Measurements from ENCODE around the gene GALNT2.
A peak's percentile ranks its signal among the peaks of the same experiment; 100 is the strongest.

The GALNT2 gene

GRCh38 chr1:230276401-230276800 lies 209.4 kb downstream of the GALNT2 start:
- no peak overlapping the region for H2BK12ac ChIP-seq (ENCODE audit: low read length)
- no peaks in the 10 kb centered on the region for H3K9me3 ChIP-seq (replicated peaks in 1 of 2; ENCODE audit: control insufficient read depth in 2 of 2, insufficient read depth in 1 of 2, low read depth in 1 of 2, low read length in 2 of 2)
- no peak overlapping the region for H3K9ac ChIP-seq (ENCODE audit: low read depth, low read length, poor library complexity)
- no peak overlapping the region for H4K8ac ChIP-seq (ENCODE audit: low read depth, low read length)
- no peak overlapping the region for H3K4ac ChIP-seq (ENCODE audit: low read length)
- H2BK5ac ChIP-seq (ENCODE audit: low read length), result no peak overlapping the region
- peaks cover 2% of the 10 kb centered on the region for H3K79me1 ChIP-seq (ENCODE audit: low read depth, low read length)
- no peak overlapping the region for H2BK120ac ChIP-seq (ENCODE audit: low read depth, low read length)
- no peak overlapping the region for H2AFZ ChIP-seq (ENCODE audit: low read length)
- DNase-seq (ENCODE audit: low spot score), result no peak
- H3K27me3 ChIP-seq (ENCODE audit: control insufficient read depth in 3 of 3, insufficient read depth in 3 of 3, low read depth in 1 of 3, low read length in 3 of 3), result no peaks in the 10 kb centered on the region
- H3K23ac ChIP-seq (ENCODE audit: low read depth, low read length, poor library complexity), result no peak overlapping the region
- H2BK15ac ChIP-seq (ENCODE audit: low read length), result peak overlapping the region; percentile 55
- H3K14ac ChIP-seq (ENCODE audit: low read length), result no peak overlapping the region
- H4K91ac ChIP-seq (ENCODE audit: low read depth, low read length, poor library complexity), result no peak overlapping the region
- no peak overlapping the region for H3K18ac ChIP-seq (ENCODE audit: low read length)
- H3K4me3 ChIP-seq (ENCODE audit: low read length in 2 of 2), result peak overlapping the region in 1 of 2 donors; percentile 6
- H3K27ac ChIP-seq (replicated peaks; ENCODE audit: low read length), result peak overlapping the region; percentile 1
- peaks cover 11 to 20% of the 10 kb centered on the region in 2 donors for H3K4me1 ChIP-seq (ENCODE audit: control insufficient read depth in 2 of 2, insufficient read depth in 1 of 2, low read depth in 1 of 2, low read length in 2 of 2)
- H3K36me3 ChIP-seq (replicated peaks in 1 of 2; ENCODE audit: control insufficient read depth in 2 of 2, insufficient read depth in 2 of 2, low read length in 2 of 2), result peaks cover 3 to 56% of the 10 kb centered on the region in 2 donors
- no CpG with 5 or more reads among the region's 5 CpGs for WGBS, 2 donors (ENCODE audit: extremely low coverage in 2 of 2, insufficient read length in 2 of 2, insufficient replicate concordance in 1 of 2)
- H3K4me2 ChIP-seq (ENCODE audit: insufficient read depth, low read length, poor library complexity, severe bottlenecking), result no peak overlapping the region
- H2AK5ac ChIP-seq (ENCODE audit: low read depth, low read length), result no peak overlapping the region

GRCh38 chr1:230277201-230278025 lies 210.4 kb downstream of the GALNT2 start:
- H2BK12ac ChIP-seq (ENCODE audit: low read length), result no peak overlapping the region
- H3K4me3 ChIP-seq (ENCODE audit: low read length in 2 of 2), result no peak overlapping the region
- no peak overlapping the region for H3K14ac ChIP-seq (ENCODE audit: low read length)
- no peak overlapping the region for H2AFZ ChIP-seq (ENCODE audit: low read length)
- no peak overlapping the region for H3K4ac ChIP-seq (ENCODE audit: low read length)
- no peak overlapping the region for H2BK15ac ChIP-seq (ENCODE audit: low read length)
- no peak overlapping the region for H2BK5ac ChIP-seq (ENCODE audit: low read length)
- H4K8ac ChIP-seq (ENCODE audit: low read depth, low read length), result no peak overlapping the region
- peaks cover 3 to 53% of the 10 kb centered on the region in 2 donors for H3K36me3 ChIP-seq (replicated peaks in 1 of 2; ENCODE audit: control insufficient read depth in 2 of 2, insufficient read depth in 2 of 2, low read length in 2 of 2)
- peak overlapping the region; percentile 29 for H3K18ac ChIP-seq (ENCODE audit: low read length)
- peak overlapping the region; percentile 29 for H3K4me2 ChIP-seq (ENCODE audit: insufficient read depth, low read length, poor library complexity, severe bottlenecking)
- whole genome bisulfite sequencing, 2 donors (ENCODE audit: extremely low coverage in 2 of 2, insufficient read length in 2 of 2, insufficient replicate concordance in 1 of 2), result no CpG with 5 or more reads among the region's 15 CpGs
- no peaks in the 10 kb centered on the region for H3K79me1 ChIP-seq (ENCODE audit: low read depth, low read length)
- no peak overlapping the region for H2BK120ac ChIP-seq (ENCODE audit: low read depth, low read length)
- no peak overlapping the region for H2AK5ac ChIP-seq (ENCODE audit: low read depth, low read length)
- H3K27ac ChIP-seq (replicated peaks; ENCODE audit: low read length), result peak overlapping the region; percentile 49
- no peak overlapping the region for H3K23ac ChIP-seq (ENCODE audit: low read depth, low read length, poor library complexity)
- H3K9ac ChIP-seq (ENCODE audit: low read depth, low read length, poor library complexity), result no peak overlapping the region
- peaks cover 11 to 20% of the 10 kb centered on the region in 2 donors for H3K4me1 ChIP-seq (ENCODE audit: control insufficient read depth in 2 of 2, insufficient read depth in 1 of 2, low read depth in 1 of 2, low read length in 2 of 2)
- no peaks in the 10 kb centered on the region for H3K9me3 ChIP-seq (replicated peaks in 1 of 2; ENCODE audit: control insufficient read depth in 2 of 2, insufficient read depth in 1 of 2, low read depth in 1 of 2, low read length in 2 of 2)
- H3K27me3 ChIP-seq (ENCODE audit: control insufficient read depth in 3 of 3, insufficient read depth in 3 of 3, low read depth in 1 of 3, low read length in 3 of 3), result no peaks in the 10 kb centered on the region
- H4K91ac ChIP-seq (ENCODE audit: low read depth, low read length, poor library complexity), result no peak overlapping the region
- DNase-seq (ENCODE audit: low spot score), result peak; percentile 91

- no peak overlapping the region for H2BK120ac ChIP-seq (ENCODE audit: low read depth, low read length)
- no peak overlapping the region for H3K4me3 ChIP-seq (ENCODE audit: low read length in 2 of 2)
- H3K14ac ChIP-seq (ENCODE audit: low read length), result no peak overlapping the region
- no CpG with 5 or more reads among the region's 7 CpGs for WGBS, 2 donors (ENCODE audit: extremely low coverage in 2 of 2, insufficient read length in 2 of 2, insufficient replicate concordance in 1 of 2)
- H4K8ac ChIP-seq (ENCODE audit: low read depth, low read length), result no peak overlapping the region
- H3K23ac ChIP-seq (ENCODE audit: low read depth, low read length, poor library complexity), result no peak overlapping the region
- H2AK5ac ChIP-seq (ENCODE audit: low read depth, low read length), result peak overlapping the region; percentile 82
- H2BK15ac ChIP-seq (ENCODE audit: low read length), result no peak overlapping the region
- no peaks in the 10 kb centered on the region for H3K79me1 ChIP-seq (ENCODE audit: low read depth, low read length)
- DNase-seq (ENCODE audit: low spot score), result no peak
- peaks cover 11 to 20% of the 10 kb centered on the region in 2 donors for H3K4me1 ChIP-seq (ENCODE audit: control insufficient read depth in 2 of 2, insufficient read depth in 1 of 2, low read depth in 1 of 2, low read length in 2 of 2)
- no peak overlapping the region for H3K4me2 ChIP-seq (ENCODE audit: insufficient read depth, low read length, poor library complexity, severe bottlenecking)
- no peak overlapping the region for H2BK5ac ChIP-seq (ENCODE audit: low read length)
- peaks cover 3 to 55% of the 10 kb centered on the region in 2 donors for H3K36me3 ChIP-seq (replicated peaks in 1 of 2; ENCODE audit: control insufficient read depth in 2 of 2, insufficient read depth in 2 of 2, low read length in 2 of 2)
- no peak overlapping the region for H3K27ac ChIP-seq (replicated peaks; ENCODE audit: low read length)
- H2AFZ ChIP-seq (ENCODE audit: low read length), result no peak overlapping the region
- H3K9ac ChIP-seq (ENCODE audit: low read depth, low read length, poor library complexity), result no peak overlapping the region
- no peak overlapping the region for H4K91ac ChIP-seq (ENCODE audit: low read depth, low read length, poor library complexity)
- H3K27me3 ChIP-seq (ENCODE audit: control insufficient read depth in 3 of 3, insufficient read depth in 3 of 3, low read depth in 1 of 3, low read length in 3 of 3), result no peaks in the 10 kb centered on the region
- no peak overlapping the region for H2BK12ac ChIP-seq (ENCODE audit: low read length)
- H3K18ac ChIP-seq (ENCODE audit: low read length), result no peak overlapping the region
- no peaks in the 10 kb centered on the region for H3K9me3 ChIP-seq (replicated peaks in 1 of 2; ENCODE audit: control insufficient read depth in 2 of 2, insufficient read depth in 1 of 2, low read depth in 1 of 2, low read length in 2 of 2)
- H3K4ac ChIP-seq (ENCODE audit: low read length), result no peak overlapping the region
Observed at GRCh38 chr1:230278376-230278775, 211.3 kb downstream of the GALNT2 start.

GRCh38 chr1:230278871-230279582 lies 212.0 kb downstream of the GALNT2 start:
- Histone ChIP-seq H3K4me3 (ENCODE audit: low read length in 2 of 2) (no peak overlapping the region), H2AFZ (ENCODE audit: low read length) (no peak overlapping the region), H2BK5ac (ENCODE audit: low read length) (no peak overlapping the region), H4K91ac (ENCODE audit: low read depth, low read length, poor library complexity) (no peak overlapping the region), H3K36me3 (replicated peaks in 1 of 2; ENCODE audit: control insufficient read depth in 2 of 2, insufficient read depth in 2 of 2, low read length in 2 of 2) (peaks cover 3 to 55% of the 10 kb centered on the region in 2 donors), H2BK120ac (ENCODE audit: low read depth, low read length) (no peak overlapping the region), H3K79me1 (ENCODE audit: low read depth, low read length) (no peaks in the 10 kb centered on the region), H2BK15ac (ENCODE audit: low read length) (no peak overlapping the region), H3K27ac (replicated peaks; ENCODE audit: low read length) (no peak overlapping the region), H3K4me2 (ENCODE audit: insufficient read depth, low read length, poor library complexity, severe bottlenecking) (no peak overlapping the region), H3K27me3 (ENCODE audit: control insufficient read depth in 3 of 3, insufficient read depth in 3 of 3, low read depth in 1 of 3, low read length in 3 of 3) (no peaks in the 10 kb centered on the region), H3K4ac (ENCODE audit: low read length) (no peak overlapping the region), H3K9me3 (replicated peaks in 1 of 2; ENCODE audit: control insufficient read depth in 2 of 2, insufficient read depth in 1 of 2, low read depth in 1 of 2, low read length in 2 of 2) (peaks cover 0 to 2% of the 10 kb centered on the region in 2 donors), H3K14ac (ENCODE audit: low read length) (no peak overlapping the region), H2BK12ac (ENCODE audit: low read length) (no peak overlapping the region), H3K23ac (ENCODE audit: low read depth, low read length, poor library complexity) (no peak overlapping the region), H3K9ac (ENCODE audit: low read depth, low read length, poor library complexity) (no peak overlapping the region), H2AK5ac (ENCODE audit: low read depth, low read length) (no peak overlapping the region), H4K8ac (ENCODE audit: low read depth, low read length) (no peak overlapping the region), H3K4me1 (ENCODE audit: control insufficient read depth in 2 of 2, insufficient read depth in 1 of 2, low read depth in 1 of 2, low read length in 2 of 2) (peaks cover 11 to 20% of the 10 kb centered on the region in 2 donors), H3K18ac (ENCODE audit: low read length) (no peak overlapping the region)
- DNase-seq (ENCODE audit: low spot score), result no peak
- no CpG with 5 or more reads among the region's 20 CpGs for WGBS, 2 donors (ENCODE audit: extremely low coverage in 2 of 2, insufficient read length in 2 of 2, insufficient replicate concordance in 1 of 2)

Data from neuronal stem cell (in vitro differentiated cells).